GM21723 (cell line): ENCODE data around the gene SULT4A1.

Source experiments
- ATAC-seq: cut with Tn5 transposase; IDR thresholded peaks from one replicate; pipeline ENCODE4 v1.9.1; 2021; ENCODE audit warnings: mild to moderate bottlenecking, moderate library complexity; ENCODE audit not compliant: unreplicated experiment

SULT4A1 gene

GRCh38 chr22:43814264-43814663, 48.0 kb downstream of the SULT4A1 start:
- ATAC-seq: no peak

GRCh38 chr22:43812890-43813289, 49.4 kb downstream of the SULT4A1 start:
- ATAC-seq: peak; percentile 21

GRCh38 chr22:43812149-43812842, 50.0 kb downstream of the SULT4A1 start, which contains the start of gene EFCAB6:
EFCAB6 (minus strand) TSS chr22:43812305; CDS start chr22:43782318, 29,987 bp downstream.
- ATAC-seq: peak; percentile 86

GRCh38 chr22:43811777-43812148, 50.5 kb downstream of the SULT4A1 start:
- peak; percentile 26 for ATAC-seq

GRCh38 chr22:43802897-43803495, 59.3 kb downstream of the SULT4A1 start:
- ATAC-seq: no peak

GRCh38 chr22:43800970-43801369, 61.3 kb downstream of the SULT4A1 start:
- ATAC-seq: no peak

- ATAC-seq: no peak
Measured at GRCh38 chr22:43798492-43798891, 63.8 kb downstream of the SULT4A1 start.

- ATAC-seq: no peak
Measured at GRCh38 chr22:43796567-43796966, 65.7 kb downstream of the SULT4A1 start.

- no peak for ATAC-seq
Measured at GRCh38 chr22:43795320-43795719, 67.0 kb downstream of the SULT4A1 start.

- ATAC-seq: no peak
Measured at GRCh38 chr22:43792905-43793304, 69.4 kb downstream of the SULT4A1 start.

- ATAC-seq: no peak
Measured at GRCh38 chr22:43789452-43789851, 72.9 kb downstream of the SULT4A1 start.

- no peak for ATAC-seq
Measured at GRCh38 chr22:43783777-43784176, 78.5 kb downstream of the SULT4A1 start.

GRCh38 chr22:43782448-43782847, 79.9 kb downstream of the SULT4A1 start:
- no peak for ATAC-seq

- no peak for ATAC-seq
Measured at GRCh38 chr22:43777286-43777685, 85.0 kb downstream of the SULT4A1 start.

- ATAC-seq: no peak
Measured at GRCh38 chr22:43776081-43776670, 86.1 kb downstream of the SULT4A1 start.
